ENCODE measurements around the gene APBA2.
"Not testable (repeated sequence)": the region's sequence is repeated elsewhere in the genome, so short reads cannot be mapped to it uniquely, and the experiment has no call there.

Gene APBA2

DNA sequence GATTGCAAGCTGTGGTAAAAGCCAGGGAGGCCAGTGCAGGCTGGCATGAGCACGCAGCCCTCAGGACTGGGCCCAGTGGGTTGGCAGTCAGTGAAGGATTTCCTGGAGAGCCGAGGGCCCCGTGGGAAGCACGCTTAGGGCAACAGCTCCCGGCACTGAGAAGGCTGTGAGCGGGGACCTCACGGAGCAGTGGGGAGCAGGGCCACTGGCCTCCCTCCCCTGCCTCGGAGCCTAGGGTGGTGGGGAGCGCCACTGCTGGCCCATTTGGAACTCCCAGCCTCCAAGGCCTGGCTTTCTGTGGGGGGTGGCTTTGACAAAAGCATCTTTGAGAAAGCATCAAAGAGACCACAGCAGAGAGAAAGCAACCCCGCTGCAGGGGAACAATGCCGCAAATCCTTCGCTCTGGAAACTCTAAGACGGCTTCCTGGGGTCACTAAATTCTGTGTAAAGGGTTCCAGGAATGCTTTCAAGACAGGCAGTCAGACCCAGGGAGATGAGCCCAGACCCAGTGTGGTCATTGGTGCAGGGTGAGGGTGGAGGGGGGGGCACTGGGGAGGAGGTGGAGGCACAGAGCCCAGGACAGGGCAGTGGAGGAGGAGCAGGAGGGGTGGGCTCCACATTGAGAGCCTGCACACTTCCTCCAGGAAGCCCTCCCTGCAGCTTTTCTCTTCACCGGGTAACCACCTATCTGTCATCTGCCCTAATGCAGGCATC is 9.5 kb upstream of the APBA2 start:
- FAIRE-seq (no peak), DNase-seq (ENCODE audit: extremely low spot score, insufficient read length, low read depth) (no peak)

DNA sequence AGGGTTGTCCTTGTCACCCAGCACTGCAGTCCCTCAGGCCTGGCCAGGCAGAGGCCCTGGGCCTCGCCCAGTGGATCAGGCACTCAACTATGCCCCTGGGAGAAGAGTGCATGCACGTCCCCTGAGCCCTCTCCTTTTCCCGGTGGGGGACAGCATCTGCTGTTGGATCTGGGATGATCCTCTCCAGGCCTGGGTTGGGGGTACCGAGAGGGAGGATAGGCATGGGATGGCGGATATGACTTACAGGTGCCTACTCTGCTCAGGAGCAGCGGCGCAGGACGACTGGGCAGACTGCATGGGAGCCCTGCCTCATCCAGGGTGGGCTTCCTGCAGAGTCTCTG is 9.0 kb upstream of the APBA2 start:
- no peak for FAIRE-seq

DNA sequence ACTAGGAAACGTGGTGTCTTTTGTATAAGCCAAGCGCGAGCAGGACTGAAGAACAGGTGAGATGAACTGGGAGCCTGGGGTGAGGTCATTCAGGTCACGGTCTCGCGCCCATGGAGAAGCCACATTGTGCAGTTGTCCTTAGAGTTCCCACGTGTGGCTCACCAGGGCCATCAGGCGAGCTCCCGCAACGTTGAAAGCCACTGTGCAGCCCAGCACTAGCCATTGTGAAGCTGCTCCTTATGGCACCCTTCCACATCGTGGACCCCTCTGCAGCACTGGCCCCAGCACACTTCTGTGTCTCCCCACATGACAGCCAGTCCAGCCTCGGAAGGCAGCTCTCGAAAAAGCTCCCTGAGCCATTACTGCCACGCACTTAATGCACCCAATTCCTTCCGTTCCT is 7.6 kb upstream of the APBA2 start:
- DNase-seq (ENCODE audit: extremely low spot score, insufficient read length, low read depth), result no peak
- no peak for FAIRE-seq

More for the DNA sequence above, 9.0 kb upstream of the APBA2 start:
- DNase-seq (ENCODE audit: extremely low spot score, insufficient read length, low read depth), result no peak

DNA sequence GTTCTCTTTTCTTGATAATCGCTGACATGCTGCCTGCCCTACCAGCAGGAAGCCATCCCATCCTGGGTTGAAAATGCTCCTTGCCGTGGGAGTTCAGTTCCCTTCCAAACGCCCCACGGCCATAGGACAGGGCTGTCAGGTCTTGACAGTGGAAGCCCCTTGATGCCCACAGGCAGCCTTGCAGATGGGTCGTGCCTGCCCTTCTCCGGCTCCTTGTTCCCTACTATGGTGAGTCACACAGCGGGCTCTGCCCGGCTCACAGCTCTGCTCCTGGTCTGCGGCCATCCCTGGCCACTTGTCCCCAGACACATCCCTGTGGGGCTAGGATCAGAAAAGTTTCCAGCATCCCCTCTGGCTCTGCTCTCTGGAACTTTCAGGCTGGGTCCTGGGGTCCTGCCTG is 6.2 kb upstream of the APBA2 start:
- FAIRE-seq (no peak), DNase-seq (ENCODE audit: extremely low spot score, insufficient read length, low read depth) (no peak)

DNA sequence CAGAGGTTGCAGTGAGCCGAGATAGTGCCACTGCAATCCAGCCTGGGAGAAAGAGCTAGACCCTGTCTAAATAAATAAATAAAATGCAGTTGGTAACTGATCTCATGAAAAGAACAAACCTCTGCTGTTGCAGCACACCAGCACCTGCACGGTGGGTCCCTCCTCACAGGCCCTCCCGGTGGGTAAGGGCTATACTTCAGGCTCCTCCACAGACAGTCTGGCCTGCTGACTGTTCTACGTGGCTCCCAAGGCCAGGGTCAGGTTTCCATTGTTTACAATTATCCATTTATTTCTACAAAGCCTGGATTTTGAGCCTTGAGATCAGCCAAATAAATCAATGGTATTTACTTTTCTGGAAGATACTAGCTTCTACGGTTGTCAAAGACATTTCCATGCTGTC is 5.1 kb upstream of the APBA2 start:
- no peak for FAIRE-seq

DNA sequence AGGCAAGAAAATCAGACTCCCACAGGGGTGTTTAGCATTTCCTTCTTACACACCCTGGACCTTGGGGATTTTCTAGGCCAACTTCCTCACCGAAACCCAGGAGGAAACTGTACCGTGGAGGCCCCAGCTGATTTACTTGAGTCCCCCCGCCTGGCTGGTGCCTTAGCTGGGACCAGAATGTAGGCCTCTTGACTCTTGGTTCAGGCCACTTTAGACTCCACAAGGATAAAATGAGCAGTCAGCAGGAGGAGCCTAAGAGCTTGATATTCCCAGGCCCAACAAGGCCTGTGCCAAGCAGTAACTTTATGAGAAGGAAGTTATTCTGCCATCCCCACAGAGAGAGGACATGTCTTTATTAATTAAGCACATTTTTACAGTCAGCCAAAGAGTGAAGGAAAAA is 4.6 kb upstream of the APBA2 start:
- no peak for DNase-seq (ENCODE audit: extremely low spot score, insufficient read length, low read depth)
- no peak for FAIRE-seq

More for the DNA sequence above, 5.1 kb upstream of the APBA2 start:
- DNase-seq (ENCODE audit: extremely low spot score, insufficient read length, low read depth), result no peak

DNA sequence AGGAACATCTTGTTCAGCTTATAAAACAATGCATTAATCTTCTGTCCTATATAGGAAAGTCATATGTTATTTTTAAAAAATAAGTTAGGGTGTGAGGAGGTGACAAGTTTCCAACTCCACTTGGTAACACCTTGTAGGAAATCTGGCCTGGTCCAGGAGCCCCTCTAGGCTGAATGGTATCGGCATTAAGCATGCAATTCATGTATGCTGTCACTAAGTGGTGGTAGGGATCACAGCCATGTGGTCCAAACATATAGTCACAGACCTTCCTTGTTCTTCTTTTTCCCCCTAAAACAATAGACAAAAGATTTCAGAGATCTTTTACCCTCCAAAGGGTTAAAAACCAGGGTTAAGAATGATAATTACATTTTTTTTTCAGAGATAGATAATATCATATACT is 4.2 kb upstream of the APBA2 start:
- DNase-seq (ENCODE audit: extremely low spot score, insufficient read length, low read depth), result no peak
- no peak for FAIRE-seq

DNA sequence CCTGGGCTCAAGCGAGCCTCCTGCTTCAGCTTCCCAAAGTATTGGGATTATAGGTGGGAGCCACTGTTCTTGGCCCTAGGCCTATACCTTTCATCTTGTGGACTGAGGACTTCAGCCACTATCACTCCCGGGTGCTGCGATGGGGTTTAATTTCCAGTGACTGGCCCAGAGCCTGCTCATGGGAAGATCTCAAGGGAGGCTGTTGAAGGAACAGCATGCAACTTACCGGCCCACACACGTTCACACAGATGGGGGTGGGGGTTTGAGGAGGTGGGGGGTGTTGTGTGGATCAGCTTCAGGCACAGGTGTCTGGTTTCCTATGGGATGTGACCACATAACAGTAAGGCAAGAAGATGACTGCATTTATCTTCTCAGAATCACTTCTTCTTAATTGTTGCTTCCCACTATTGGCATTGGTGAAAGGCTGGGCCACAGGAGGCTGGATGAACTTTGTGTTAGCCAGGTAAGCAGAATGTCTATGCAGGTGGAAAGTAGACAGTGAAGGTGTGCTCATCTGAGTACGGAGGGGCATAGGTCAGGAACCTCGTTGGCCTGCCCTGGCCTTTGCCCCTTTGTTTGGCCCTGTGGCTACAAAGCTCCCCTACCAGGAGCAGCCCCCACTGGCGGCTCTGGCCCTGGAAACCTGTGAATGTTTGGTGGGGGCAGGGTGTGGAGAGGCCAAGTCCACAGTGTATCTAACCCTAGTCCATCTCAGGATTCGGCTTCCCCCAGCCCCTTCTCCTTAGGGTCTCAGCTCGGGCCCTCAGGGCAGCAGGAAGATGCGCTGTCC is 1.4 kb upstream of the APBA2 start:
- FAIRE-seq (no peak), DNase-seq (ENCODE audit: extremely low spot score, insufficient read length, low read depth) (no peak)

DNA sequence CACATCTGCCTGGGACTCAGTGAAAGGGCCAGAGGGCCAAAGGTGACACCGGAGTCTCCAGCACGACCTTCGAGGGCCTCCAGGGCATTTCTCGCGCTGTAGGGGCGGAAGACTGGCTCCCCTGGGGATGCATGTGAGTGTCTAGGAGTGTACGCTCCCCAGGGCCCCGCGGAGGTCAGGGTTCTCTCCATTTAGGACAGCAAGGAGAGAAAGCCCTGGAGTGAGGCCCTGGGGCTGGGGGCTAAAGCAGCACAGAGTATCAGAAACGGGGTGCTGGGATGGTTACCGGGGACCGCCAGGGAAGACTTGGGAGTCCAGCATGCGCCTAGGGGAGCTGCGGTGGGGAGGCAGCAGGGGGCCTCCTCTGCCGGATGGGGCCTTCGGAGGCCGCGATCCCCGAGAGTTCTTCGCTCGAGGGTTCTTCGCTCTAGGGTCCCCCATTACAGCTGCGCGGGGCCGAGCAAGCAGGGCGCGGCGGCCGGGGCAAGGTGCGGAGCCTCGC is 595 bp upstream of the APBA2 start:
- no peak for FAIRE-seq

DNA sequence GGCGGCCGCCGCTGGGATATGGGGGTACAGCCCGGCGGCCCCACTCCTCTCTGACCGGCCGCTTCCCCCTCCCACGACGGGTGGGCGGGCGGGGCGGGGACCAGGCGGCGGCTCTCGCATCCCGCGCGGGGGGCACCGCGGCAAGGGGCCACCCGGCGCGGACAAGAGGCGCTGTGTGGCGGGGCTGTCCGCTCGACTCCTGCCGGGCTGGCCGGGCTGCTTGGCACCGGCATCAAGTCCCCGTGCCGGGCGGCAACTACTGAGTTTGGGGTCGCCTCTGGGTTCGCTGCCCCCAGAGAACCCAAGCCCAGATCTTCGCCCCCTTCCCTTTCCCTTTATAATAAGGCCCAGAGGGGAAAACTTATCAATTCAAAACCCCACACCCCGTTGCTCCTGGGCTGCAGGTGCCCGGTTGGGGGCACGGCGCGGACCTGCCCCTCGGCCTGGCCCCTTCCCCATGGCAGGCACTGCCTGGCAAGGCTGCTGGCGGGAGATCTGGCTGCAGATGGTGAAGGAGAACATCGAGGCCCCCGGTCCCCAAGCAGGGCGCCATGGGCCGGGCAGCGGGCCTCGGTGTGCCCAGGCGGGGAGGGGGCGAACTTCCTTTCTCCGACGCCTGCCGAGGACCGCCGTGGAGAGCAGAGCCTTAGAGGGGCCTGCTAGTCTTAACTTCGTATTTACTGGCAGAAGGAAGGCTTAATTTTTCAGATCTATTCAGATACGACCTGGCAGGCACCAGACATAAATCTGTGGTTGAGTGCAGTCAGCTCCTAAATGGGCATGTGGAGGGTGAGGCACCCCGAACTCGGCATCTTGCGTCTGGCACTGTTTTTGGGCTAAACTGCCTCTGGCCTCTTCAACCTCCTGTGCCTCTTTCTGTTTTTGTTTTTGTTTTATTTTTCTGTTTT is 911 bp downstream of the APBA2 start:
- no peak for DNase-seq (ENCODE audit: extremely low spot score, insufficient read length, low read depth)
- no peak for FAIRE-seq

More for the DNA sequence above, 595 bp upstream of the APBA2 start:
- no peak for DNase-seq (ENCODE audit: extremely low spot score, insufficient read length, low read depth)

DNA sequence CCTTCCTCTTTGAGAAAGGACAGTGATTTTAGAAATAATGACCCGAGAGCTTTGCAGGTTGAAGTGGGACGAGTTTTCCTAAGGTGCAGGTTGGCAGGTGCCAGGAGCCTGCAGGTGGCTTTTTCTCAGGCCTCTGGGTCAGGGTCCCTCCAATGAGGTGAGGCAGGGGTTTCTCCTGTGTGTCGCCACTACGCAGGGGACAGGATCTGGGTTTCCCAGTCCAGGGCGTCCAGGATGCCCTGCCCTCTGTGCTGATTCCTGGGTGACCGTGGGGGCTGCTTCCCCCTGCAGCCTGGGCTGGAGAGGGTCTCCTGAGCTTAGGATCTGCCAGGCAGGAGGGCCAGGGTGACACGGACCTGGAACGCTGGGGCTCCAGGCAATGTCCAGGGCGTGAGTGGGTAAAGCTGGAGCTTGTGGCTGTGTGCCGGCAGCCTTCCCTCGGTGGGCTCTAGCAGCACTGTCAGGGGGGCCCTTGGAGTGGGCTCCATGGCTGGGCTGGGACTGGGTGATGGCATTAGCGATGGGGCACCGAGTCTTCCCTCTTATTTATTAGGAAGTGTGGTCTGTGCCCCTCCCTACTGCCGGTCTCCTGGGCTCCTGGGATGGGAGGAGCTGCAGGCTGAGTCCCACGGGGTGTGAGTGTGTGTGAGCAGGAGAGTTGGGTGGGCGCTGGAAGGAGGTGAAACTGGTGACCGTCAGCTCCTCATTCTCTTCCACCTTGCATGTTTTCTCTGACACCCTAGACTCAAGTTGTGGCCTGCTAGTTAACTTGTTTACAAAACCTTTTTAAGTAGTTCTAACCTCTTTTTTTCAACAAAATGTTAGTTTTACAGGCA is 1.8 kb downstream of the APBA2 start:
- DNase-seq (ENCODE audit: extremely low spot score, insufficient read length, low read depth) (no peak), FAIRE-seq (no peak)

DNA sequence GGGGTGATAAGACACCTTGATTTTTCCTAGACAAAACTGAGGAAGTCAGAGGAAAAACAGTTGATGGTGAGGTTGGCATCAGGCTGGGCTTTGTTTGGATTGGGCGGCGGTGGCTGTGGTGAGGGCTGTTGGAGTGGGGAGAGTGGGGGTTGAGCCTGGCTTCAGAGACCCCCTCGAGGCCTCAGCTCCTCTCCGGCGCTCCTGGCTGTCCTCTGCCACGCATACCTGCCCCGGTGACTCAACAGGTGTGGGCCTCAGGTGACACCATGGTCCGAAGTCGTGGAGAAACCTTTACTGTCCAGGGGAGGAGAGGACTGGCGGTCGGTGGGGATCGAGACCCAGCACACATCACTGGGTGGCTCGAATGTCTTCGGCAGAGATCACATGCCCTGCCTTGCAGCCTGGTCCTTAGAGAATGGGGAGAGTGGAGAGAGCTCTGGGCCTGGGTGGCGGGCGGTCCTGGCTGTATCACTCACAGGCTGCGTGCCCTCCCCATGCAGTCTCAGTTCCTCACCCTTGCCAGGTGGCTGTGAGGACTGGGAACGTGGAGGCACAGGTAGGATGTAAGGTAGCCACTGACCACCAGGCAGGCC is 2.6 kb downstream of the APBA2 start:
- DNase-seq (ENCODE audit: extremely low spot score, insufficient read length, low read depth), result no peak
- FAIRE-seq, result no peak

DNA sequence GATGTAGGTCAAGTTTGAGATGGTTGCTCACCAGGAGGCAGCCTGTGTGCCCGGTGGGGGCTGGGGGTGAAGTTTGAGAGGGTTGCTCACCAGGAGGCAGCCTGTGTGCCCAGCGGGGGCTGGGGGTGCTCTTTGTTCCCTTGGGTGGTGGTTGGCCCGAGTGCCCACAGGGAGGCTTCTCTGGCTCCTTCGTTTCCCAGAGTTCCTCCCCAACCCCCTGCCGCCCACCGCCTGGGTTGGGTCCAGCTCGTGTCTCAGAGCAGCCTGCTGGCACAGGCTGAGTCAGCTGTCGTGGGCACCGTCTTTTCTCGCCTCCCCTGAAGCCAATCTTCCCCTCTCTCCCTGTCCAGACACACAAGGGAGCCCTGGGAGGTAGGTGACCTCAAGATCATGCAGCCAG is 3.1 kb downstream of the APBA2 start:
- FAIRE-seq, result no peak

DNA sequence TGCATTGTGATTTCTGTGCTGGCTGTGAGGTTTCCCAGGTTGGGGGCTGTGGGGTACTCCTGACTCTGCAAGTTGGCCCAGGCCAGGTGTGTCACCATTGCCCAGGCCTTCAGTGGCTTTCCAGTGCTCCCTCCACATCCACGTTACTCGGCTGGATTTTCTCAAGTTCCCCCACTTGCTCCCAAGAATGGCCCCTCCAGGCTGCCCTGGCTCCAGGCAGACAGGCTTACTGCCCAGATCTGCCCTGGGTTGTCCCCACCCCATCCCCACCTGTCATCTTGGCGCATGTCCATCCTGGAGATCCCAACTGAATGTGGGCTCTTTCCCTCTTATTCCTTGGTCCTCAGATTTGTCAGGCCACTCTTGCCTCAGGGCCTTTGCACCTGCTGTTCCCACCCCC is 3.6 kb downstream of the APBA2 start:
- no peak for FAIRE-seq
- no peak for DNase-seq (ENCODE audit: extremely low spot score, insufficient read length, low read depth)

More for the DNA sequence above, 3.1 kb downstream of the APBA2 start:
- DNase-seq (ENCODE audit: extremely low spot score, insufficient read length, low read depth), result no peak

DNA sequence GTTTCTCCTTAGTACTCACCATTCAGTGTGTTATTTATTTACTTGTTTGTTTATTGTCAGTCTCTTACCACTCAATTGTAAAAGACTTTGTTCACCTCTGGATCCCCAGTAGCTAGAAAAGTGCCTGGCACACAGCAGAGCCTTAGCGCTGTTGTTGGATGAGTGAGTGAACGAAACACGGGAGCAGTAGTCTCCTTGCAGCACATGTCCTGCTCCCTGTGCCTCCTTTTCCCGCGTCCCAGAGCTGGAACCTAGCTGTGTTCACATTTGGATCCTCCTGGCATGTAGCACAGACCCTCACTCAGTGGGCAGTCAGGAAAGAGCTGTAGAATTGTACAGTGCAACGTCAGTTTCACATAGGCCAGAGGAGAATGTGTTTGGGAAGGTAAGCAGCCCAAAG is 4.1 kb downstream of the APBA2 start:
- DNase-seq (ENCODE audit: extremely low spot score, insufficient read length, low read depth); FAIRE-seq: not testable (repeated sequence)

DNA sequence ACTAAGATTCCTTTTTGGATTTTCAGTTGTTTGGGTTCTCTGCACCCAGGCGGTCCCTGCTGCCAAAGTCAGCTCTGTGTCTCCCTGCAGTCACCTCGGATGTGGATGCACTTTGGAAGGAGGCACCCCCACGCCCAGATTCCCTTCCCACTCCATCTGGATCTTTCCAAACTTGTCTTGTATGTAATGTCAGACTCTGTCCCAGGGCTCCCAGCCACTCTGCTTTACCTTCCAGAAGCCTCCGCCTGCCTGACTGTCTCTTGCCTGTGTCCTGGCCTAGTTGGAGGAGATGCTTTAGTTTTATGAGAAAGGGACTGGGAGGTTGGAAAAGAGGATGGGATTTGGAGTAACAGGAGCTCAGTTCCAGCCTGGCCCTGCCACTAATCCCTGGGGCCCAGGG is 4.5 kb downstream of the APBA2 start:
- not testable (repeated sequence) for FAIRE-seq; DNase-seq (ENCODE audit: extremely low spot score, insufficient read length, low read depth)

DNA sequence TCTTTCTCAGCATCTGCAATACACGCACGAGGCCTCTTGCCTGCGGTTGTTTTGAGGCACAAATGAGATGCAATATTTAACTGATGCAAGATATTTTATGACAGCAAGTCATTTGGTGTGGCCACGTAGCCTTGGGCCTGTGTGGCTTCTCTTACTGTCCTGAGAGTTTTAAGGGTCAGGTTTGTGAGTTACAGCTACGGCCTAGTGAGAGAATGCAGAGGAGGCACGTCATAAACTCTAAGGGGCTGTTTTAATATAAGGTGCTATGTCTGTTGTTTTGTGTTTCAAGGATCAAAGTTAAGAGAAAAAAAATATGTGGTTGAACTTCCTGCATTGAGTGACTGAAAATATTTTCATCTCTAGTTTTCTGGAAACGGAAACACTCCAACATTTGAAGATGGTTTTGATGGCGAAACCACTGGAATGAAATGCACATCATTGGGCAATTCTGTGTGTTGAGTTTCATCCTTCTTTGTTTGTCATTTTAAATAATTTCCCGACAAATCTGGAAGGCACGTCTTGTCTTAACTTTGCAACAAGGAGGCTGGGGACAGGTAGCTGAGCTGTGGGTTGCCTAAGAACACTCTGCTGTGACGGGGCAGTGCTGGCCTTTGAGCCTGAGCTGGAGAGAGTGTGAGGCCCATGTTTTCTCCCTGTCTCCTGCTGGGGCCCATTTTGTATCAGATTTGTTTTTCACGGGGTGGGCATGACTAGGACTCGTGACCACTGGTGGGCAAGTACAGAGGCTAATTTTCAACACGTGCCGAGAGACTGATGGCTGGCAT is 5.1 kb downstream of the APBA2 start:
- DNase-seq (ENCODE audit: extremely low spot score, insufficient read length, low read depth) (no peak), FAIRE-seq (no peak)

DNA sequence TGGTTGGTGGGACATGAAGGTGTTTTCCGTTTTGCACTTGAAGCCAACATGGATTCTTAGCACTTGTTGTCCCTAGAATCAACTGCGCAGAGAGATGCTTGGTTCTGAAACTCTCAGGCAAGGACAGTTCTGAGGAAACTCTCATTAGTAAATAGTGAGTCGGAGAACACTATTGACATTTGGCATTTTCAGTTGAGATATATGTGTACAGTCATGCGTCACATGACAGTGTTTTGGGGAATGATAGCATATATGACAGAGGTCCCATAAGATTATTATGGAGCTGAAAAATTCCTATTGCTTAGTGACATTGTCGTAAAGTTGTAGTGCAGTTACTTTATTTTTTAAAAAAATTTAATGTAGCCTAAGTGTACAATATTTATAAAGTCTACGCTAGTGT is 5.8 kb downstream of the APBA2 start:
- no peak for FAIRE-seq
- DNase-seq (ENCODE audit: extremely low spot score, insufficient read length, low read depth), result no peak

Data from GM18507 (cell line).